ENCODE data around the gene SORCS2. TPM values are rescaled to one million over a fixed set of nuclear protein-coding genes. Genes with fewer than 3 reads are reported as not detected.

The SORCS2 gene
- total and polyA plus RNA-seq, 2 of the 4 experiments (the other 2 are of a cell fraction), result 0.36 to 0.62 TPM

DNA sequence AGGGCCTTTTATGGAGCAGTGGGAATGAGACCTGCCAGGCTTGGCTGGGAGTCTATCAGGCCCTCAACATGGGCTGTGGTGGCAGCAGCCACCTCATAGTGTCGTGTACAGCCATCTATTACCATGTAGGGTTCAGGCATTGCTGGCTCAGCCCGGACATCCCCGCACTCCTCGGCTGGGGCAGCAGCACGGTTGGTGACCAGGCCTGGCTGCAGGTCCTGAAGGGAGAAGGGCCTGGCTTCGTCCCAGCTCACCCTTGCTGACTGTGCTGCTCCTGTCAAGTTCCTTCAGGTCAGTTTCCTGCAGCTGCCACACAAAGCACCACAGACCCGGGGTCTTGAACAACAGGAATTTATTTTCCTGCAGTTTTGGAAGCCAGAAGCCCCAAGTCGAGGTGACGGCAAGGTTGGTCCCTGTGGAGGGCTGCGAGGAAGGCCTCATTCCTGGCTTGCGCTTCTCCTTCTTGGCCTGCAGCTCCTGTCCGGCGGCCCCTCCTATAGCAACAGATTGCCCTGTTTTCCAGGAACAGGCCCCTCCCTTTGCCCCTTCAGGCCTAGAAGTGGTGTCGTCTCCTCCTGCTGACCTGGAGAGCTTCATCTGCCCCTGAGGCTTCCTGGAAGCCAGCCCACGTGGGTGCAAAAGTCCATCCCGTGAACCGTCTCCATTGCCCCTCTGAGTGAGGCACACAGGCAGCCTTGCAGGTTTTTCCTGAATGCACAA, 25.2 kb upstream of the SORCS2 start:
- no peak overlapping the region for H2BK20ac ChIP-seq (ENCODE audit: low read depth, low read length)
- dilution Hi-C loops (cut with HindIII; ENCODE audit: low sequenced_read_pairs, unreplicated experiment), result no loop called here
- CTCF ChIA-PET, result interaction anchor here (1.0 kb wide), 1 partner anchor 10 kb away, joined by 3 read pairs; no protein-coding TSS in a partner anchor

More for the DNA sequence above, 25.2 kb upstream of the SORCS2 start:
- no peak overlapping the region for H2AFZ ChIP-seq (replicated peaks; ENCODE audit: low read length, poor library complexity)
- intact Hi-C loops (cut with micrococcal nuclease), result no loop called here
- TF ChIP-seq, protein P1, sequence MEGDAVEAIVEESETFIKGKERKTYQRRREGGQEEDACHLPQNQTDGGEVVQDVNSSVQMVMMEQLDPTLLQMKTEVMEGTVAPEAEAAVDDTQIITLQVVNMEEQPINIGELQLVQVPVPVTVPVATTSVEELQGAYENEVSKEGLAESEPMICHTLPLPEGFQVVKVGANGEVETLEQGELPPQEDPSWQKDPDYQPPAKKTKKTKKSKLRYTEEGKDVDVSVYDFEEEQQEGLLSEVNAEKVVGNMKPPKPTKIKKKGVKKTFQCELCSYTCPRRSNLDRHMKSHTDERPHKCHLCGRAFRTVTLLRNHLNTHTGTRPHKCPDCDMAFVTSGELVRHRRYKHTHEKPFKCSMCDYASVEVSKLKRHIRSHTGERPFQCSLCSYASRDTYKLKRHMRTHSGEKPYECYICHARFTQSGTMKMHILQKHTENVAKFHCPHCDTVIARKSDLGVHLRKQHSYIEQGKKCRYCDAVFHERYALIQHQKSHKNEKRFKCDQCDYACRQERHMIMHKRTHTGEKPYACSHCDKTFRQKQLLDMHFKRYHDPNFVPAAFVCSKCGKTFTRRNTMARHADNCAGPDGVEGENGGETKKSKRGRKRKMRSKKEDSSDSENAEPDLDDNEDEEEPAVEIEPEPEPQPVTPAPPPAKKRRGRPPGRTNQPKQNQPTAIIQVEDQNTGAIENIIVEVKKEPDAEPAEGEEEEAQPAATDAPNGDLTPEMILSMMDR (conservative IDR thresholded peaks at IDR 0.05; ENCODE audit: low read depth, low read length), result no peak
- no peak for TF ChIP-seq RCOR1 (IDR thresholded peaks at IDR 0.05; ENCODE audit: insufficient replicate concordance, low read length)
- no peak for TF ChIP-seq RFX5 (IDR thresholded peaks at IDR 0.05; ENCODE audit: low read depth, low read length)
- no peak for TF ChIP-seq RAD21 (IDR thresholded peaks at IDR 0.05; ENCODE audit: low read length)
- TF ChIP-seq FOS (IDR thresholded peaks at IDR 0.05; ENCODE audit: low read depth, low read length), result no peak
- no peak for TF ChIP-seq CHD1 (IDR thresholded peaks at IDR 0.05; ENCODE audit: low read depth, low read length)
- TF ChIP-seq SMC3 (IDR thresholded peaks at IDR 0.05; ENCODE audit: low read depth, low read length), result no peak
- H2BK120ac ChIP-seq (ENCODE audit: low read depth, low read length), result no peak overlapping the region
- no peaks in the 10 kb centered on the region for H3K4me1 ChIP-seq (ENCODE audit: control insufficient read depth, insufficient read depth, low read length)
- H3K14ac ChIP-seq (replicated peaks; ENCODE audit: low read depth, low read length), result no peak overlapping the region
- peaks cover 48% of the 10 kb centered on the region for H3K27me3 ChIP-seq (ENCODE audit: control insufficient read depth, insufficient read depth, low read length)
- H2BK15ac ChIP-seq (ENCODE audit: low read depth, low read length), result no peak overlapping the region
- no peak overlapping the region for H3K4ac ChIP-seq (ENCODE audit: low read depth, low read length)
- H3K4me3 ChIP-seq (ENCODE audit: insufficient read depth, low read depth, low read length), result no peak overlapping the region
- in situ Hi-C loops (cut with MboI; ENCODE audit: low sequenced_read_pairs), result no loop called here
- H4K8ac ChIP-seq (ENCODE audit: low read depth in 2 of 2, low read length in 2 of 2), result no peak overlapping the region
- H2AK9ac ChIP-seq (replicated peaks; ENCODE audit: low read depth, low read length, poor library complexity), result no peak overlapping the region
- H3K9ac ChIP-seq (ENCODE audit: low read depth, low read length), result no peak overlapping the region
- H3K56ac ChIP-seq (ENCODE audit: extremely low read depth, insufficient read depth, low read length), result no peak overlapping the region
- no peak overlapping the region for H3K18ac ChIP-seq (ENCODE audit: low read depth, low read length)
- no peak overlapping the region for H3K4me2 ChIP-seq (ENCODE audit: low read depth, low read length)
- no peaks in the 10 kb centered on the region for H3K9me1 ChIP-seq (ENCODE audit: insufficient read depth, low read length)
- WGBS, 2 experiments (ENCODE audit: extremely low coverage in 2 of 2, insufficient read length in 1 of 2), result 23% methylated on average over 4 of the region's 17 CpGs; no CpG with 5 or more reads in 1 of the 2 experiments
- ATAC-seq (ENCODE audit: low read depth) (no peak), DNase-seq (no peak)
- no peak overlapping the region for H3K23ac ChIP-seq (ENCODE audit: low read depth, low read length)
- POLR2A ChIA-PET (ENCODE audit: unreplicated experiment), result interaction anchor here (0.6 kb wide), 1 partner anchor 122 kb away, joined by 3 read pairs; no protein-coding TSS in a partner anchor
- H4K20me1 ChIP-seq (ENCODE audit: insufficient read depth, low read length), result no peaks in the 10 kb centered on the region
- no peak overlapping the region for H3K27ac ChIP-seq (ENCODE audit: insufficient read depth, low read length)
- H3K36me3 ChIP-seq (ENCODE audit: control insufficient read depth, insufficient read depth, low read length), result no peaks in the 10 kb centered on the region
- no peak overlapping the region for H4K5ac ChIP-seq (ENCODE audit: low read depth, low read length)
- no TSS peak for BruUV-seq (replicated peaks)
- H2AK5ac ChIP-seq (ENCODE audit: low read depth, low read length), result no peak overlapping the region
- H3K79me1 ChIP-seq (ENCODE audit: low read depth in 1 of 2, low read length in 2 of 2), result no peaks in the 10 kb centered on the region
- H4K91ac ChIP-seq (ENCODE audit: insufficient read depth, low read depth, low read length), result no peak overlapping the region
- H3K9me3 ChIP-seq (ENCODE audit: control insufficient read depth, insufficient read depth, low read length), result no peaks in the 10 kb centered on the region
- H2BK5ac ChIP-seq (ENCODE audit: low read depth, low read length, poor library complexity, severe bottlenecking), result no peak overlapping the region
